ENCODE results near the gene MOV10.
"Not testable (repeated sequence)": the region's sequence is repeated elsewhere in the genome, so short reads cannot be mapped to it uniquely, and the experiment has no call there.

The MOV10 gene

GRCh38 chr1:112722601-112723510, 48.4 kb downstream of the MOV10 start:
- no peak overlapping the region for H3K4me3 ChIP-seq (ENCODE audit: low read depth, low read length)
- DNase-seq (ENCODE audit: low read depth), result peak; percentile 45

DNA sequence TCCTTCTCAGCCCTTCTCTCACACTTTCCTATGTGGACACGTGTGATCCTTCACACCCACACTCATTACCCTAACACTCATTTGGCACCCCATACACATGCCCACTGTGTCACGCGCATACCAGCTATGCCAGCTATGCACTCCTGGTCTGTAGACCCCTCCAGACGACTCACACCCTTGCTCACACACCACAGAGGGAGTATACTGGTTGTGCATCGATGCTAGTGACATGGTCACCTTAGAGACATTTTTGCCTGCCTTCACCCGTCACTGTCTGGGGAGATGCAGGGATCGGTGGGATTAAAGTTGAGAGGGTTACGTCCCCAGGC, 49.0 kb downstream of the MOV10 start:
- no peak for DNase-seq (ENCODE audit: low read depth)
- no peak overlapping the region for H3K4me3 ChIP-seq (ENCODE audit: low read depth, low read length)

GRCh38 chr1:112724240-112724639, 49.8 kb downstream of the MOV10 start:
- DNase-seq (ENCODE audit: low read depth); H3K4me3 ChIP-seq (ENCODE audit: low read depth, low read length): not testable (repeated sequence)

GRCh38 chr1:112727716-112728115, 53.3 kb downstream of the MOV10 start:
- H3K4me3 ChIP-seq (ENCODE audit: low read depth, low read length), result no peak overlapping the region
- DNase-seq (ENCODE audit: low read depth), result no peak

GRCh38 chr1:112728306-112728971, 54.0 kb downstream of the MOV10 start:
- H3K4me3 ChIP-seq (ENCODE audit: low read depth, low read length); DNase-seq (ENCODE audit: low read depth): not testable (repeated sequence)

DNA sequence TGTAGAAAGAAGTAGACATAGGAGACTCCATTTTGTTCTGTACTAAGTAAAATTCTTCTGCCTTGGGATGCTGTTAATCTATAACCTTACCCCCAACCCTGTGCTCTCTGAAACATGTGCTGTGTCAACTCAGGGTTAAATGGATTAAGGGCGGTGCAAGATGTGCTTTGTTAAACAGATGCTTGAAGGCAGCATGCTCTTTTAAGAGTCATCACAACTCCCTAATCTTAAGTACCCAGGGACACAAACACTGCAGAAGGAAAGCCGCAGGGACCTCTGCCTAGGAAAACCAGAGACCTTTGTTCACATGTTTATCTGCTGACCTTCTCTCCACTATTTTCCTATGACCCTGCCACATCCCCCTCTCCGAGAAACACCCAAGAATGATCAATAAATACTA, 54.6 kb downstream of the MOV10 start:
- not testable (repeated sequence) for DNase-seq (ENCODE audit: low read depth); H3K4me3 ChIP-seq (ENCODE audit: low read depth, low read length)

DNA sequence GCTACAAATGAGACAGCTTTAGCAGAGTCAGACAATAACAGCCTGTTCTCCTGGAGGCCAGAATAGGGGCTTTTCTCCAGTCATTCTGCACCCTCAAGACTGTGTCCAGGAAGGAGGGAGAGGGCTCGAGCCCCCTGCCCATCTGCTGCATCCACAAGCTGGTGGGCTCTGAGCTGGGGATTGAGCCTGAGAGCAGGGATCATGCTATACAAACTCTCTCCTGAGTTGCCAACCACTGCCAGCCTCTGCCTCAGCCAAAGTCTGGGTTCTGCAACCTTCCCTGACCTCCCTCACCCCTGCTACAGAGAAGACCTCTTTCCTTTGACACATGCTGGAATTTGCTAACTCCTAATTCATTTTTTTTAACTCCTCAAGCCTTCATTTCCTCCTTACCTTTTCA, 55.5 kb downstream of the MOV10 start:
- no peak for DNase-seq (ENCODE audit: low read depth)
- H3K4me3 ChIP-seq (ENCODE audit: low read depth, low read length), result no peak overlapping the region

DNA sequence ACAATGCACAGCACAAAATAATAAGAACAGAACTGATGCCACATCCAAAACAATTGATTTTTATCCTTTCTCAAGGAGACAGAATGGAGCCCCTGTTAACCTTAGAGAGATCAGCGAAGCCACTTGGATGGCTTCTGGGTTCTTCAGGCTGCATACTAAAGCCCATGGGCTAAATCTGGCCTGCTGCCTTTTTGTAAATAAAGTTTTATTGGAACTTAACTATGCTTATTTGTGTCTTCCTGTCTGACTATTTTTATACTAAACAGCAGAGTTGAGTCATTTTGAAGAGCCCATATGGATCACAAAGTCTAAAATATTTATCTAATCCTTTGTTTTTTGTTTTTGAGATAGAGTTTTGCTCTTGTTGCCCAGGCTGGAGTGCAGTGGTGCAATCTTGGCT, 57.0 kb downstream of the MOV10 start:
- H3K4me3 ChIP-seq (ENCODE audit: low read depth, low read length), result no peak overlapping the region
- no peak for DNase-seq (ENCODE audit: low read depth)

GRCh38 chr1:112735752-112736151, 61.3 kb downstream of the MOV10 start:
- peak; percentile 44 for DNase-seq (ENCODE audit: low read depth)
- H3K4me3 ChIP-seq (ENCODE audit: low read depth, low read length), result no peak overlapping the region

GRCh38 chr1:112737573-112737972, 63.1 kb downstream of the MOV10 start:
- no peak for DNase-seq (ENCODE audit: low read depth)
- no peak overlapping the region for H3K4me3 ChIP-seq (ENCODE audit: low read depth, low read length)

DNA sequence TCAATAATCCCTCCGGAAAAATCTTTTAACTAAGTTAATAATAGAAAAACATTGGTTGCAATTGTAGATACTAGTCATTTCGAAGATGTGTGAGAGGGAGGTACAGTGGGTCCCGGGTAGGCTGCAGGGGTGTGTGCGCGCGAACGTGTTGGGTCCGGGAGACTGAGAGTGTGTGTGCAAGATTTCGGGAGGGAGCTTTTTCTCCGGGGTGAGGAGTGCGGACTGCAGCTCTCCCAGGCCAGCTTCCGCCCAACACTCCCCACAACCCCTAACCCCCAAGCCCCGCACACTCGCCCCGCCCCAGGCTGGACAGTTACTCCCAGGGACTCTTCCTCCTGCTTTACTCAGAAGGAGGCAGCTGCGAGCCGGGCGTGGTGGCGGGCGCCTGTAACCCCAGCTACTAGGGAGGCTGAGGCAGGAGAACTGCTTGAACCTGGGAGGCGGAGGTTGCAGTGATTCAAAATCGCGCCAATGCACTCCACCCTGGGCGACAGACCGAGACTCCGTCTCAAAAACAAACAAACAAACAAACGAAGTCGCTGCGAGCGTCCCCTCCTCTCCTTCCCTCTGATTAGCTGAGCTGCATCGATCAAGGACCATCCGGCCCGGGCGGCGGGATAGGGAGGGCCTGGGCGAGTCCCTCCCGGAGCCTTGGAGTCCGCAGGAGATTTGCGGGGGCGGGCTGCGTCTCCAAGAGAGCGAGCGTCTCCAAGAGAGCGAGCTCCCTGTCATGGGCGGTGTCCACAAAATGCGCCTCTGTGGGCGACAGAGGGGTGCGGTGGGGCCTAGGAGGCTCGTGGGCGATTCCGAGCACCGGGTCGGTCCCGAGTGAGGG, 68.9 kb downstream of the MOV10 start:
- no peak for DNase-seq (ENCODE audit: low read depth)

DNA sequence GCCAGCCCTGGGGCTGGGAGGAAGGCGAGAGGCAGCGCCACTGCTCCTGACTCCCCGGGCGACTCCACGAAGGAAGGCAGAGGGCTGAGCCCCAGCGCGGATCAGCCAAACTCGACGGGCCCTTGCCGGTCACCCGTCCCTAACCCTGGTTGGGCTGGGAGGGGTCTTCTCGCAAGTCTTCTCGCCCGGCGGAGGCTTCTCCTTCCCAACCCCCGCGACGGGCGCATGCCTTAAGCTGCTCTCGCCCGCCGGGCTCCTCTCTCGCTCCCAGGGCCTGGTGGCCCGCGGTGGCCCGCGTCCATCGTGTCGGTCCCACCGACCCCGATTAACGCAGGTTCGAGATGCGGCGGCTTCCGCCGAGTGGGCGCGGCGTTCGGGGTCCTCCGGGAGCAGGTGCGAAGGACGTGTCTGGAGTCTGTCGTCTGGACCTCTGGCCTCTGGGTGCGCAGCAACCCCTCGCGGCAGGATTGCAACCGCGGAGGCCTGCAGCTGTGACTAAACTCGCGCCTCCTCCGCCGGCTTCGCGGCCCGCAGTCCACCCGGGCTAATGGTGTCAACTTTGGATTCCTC, 69.6 kb downstream of the MOV10 start:
- DNase-seq (ENCODE audit: low read depth), result no peak
- peak overlapping the region; percentile 44 for H3K4me3 ChIP-seq (ENCODE audit: low read depth, low read length)

More for the DNA sequence above, 68.9 kb downstream of the MOV10 start:
- peak overlapping the region; percentile 44 for H3K4me3 ChIP-seq (ENCODE audit: low read depth, low read length)

DNA sequence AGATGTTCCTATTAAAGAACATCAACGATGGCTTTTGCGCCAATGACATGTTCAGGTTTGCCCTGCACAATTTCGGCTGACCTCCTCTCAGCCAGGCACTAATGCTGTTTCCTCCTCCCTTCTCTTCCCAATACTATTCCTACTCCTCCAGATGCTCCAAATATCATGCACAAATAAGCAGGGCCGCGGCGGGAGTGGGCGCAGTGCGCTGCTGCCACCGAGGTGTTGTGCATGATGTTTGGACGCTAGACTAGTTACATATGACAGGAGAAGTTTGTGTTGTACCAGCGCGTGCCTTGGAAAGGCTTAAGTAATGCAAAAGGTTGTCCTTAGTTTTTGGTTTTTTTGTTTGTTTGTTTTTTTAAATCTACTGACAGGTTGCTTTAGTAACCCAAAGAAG, 73.9 kb downstream of the MOV10 start:
- H3K4me3 ChIP-seq (ENCODE audit: low read depth, low read length), result no peak overlapping the region
- no peak for DNase-seq (ENCODE audit: low read depth)

All from skeletal muscle cell (primary cell).